HG02610 (cell line): ENCODE measurements around the gene CST3.

Experiments
- ATAC-seq: cut with Tn5 transposase; IDR thresholded peaks from one replicate; pipeline ENCODE4 v1.9.1; 2021; ENCODE audit warnings: mild to moderate bottlenecking, moderate library complexity; ENCODE audit not compliant: unreplicated experiment

Gene CST3

DNA sequence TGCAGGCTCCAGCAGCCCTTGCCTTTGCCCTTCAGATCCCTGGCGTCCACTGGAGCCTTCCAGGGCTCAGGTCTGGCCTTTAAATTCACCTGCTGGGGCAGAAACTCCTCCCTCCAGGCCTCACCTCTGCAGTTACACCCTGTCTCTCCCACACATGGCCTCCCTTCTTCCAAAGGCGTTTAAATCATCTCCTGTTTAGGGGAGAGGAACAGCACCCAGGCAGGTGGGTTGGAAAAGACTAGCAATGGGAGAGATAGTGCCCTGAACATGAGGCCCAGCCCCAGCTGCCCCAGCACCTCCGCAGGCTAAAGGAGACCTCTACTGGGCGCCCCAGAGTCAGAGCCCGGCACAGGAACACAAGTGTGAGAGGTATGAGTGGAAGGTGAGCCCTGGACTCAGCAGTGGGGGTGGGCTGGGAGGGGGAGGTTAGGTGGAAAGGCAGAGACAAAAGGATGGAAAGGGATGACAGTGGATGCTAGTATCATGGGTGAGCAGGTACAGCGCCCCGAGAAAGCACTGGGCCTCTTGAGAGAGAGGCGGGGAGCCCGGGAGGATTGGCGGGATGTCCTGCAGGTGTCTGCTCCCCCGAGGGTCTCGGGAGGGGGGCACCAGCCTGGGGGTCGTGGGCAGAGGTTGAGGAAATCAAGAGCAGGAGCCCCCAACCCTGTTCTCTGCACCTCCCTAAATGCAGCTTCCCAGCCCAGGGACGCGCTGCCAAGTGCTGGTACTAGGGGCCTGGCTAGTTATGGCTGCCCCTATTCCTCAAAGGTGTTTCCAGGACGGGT lies 31.7 kb downstream of the CST3 start, which contains the start of gene CST9:
Gene CST9, minus strand, starts transcription at position 51 of the 785 bp plus-strand sequence. CDS start 53 bp downstream, outside the sequence.
- no peak for ATAC-seq

GRCh38 chr20:23604306-23604705 lies 33.4 kb downstream of the CST3 start:
- no peak for ATAC-seq

GRCh38 chr20:23603321-23603720 lies 34.4 kb downstream of the CST3 start:
- no peak for ATAC-seq

DNA sequence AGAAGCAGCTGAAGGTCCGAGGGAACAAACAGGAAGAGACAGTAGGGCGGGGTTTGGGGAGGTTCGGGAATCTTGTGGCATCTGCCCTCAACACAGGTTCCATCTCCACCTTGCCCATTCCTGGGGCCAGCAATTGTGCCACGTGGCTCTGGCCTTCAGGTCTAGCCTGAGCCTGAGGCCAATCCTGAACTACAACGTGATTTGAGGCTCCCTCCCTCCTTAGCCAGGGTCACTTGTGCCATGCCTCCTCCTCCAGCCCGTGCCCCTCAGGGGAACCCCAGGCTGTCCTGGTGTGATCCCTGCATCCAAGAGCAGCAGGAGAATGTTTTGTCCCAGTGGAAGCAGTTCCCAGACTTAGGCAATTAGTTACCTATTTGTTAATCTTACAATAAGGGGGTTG lies 35.1 kb downstream of the CST3 start:
- no peak for ATAC-seq

- ATAC-seq = no peak
These were observed 35.5 kb downstream of the CST3 start for GRCh38 chr20:23602241-23602640.

- no peak for ATAC-seq
These were observed 36.0 kb downstream of the CST3 start for GRCh38 chr20:23601715-23602114.

GRCh38 chr20:23598481-23598880 lies 39.3 kb downstream of the CST3 start:
- no peak for ATAC-seq

GRCh38 chr20:23596579-23597250 lies 41.0 kb downstream of the CST3 start:
- ATAC-seq = no peak

DNA sequence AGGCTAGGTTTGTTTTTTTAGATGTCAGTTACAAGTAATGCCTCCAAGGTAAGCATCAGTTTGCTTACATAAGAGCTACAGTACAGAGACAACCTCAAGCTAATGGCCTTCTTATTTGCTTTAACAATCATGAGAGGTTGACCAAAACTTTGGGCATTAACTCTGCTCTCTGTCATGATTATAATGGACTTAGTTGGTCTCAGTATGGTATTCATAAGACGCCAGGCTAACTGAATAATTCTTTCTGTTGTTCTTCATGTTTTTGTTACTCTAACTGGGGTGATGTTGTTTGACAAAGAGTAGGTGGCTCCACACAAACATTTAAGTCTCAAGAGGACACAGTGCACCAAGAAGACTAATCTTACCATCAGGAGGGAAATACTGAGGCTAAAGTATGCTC lies 41.8 kb downstream of the CST3 start:
- no peak for ATAC-seq

DNA sequence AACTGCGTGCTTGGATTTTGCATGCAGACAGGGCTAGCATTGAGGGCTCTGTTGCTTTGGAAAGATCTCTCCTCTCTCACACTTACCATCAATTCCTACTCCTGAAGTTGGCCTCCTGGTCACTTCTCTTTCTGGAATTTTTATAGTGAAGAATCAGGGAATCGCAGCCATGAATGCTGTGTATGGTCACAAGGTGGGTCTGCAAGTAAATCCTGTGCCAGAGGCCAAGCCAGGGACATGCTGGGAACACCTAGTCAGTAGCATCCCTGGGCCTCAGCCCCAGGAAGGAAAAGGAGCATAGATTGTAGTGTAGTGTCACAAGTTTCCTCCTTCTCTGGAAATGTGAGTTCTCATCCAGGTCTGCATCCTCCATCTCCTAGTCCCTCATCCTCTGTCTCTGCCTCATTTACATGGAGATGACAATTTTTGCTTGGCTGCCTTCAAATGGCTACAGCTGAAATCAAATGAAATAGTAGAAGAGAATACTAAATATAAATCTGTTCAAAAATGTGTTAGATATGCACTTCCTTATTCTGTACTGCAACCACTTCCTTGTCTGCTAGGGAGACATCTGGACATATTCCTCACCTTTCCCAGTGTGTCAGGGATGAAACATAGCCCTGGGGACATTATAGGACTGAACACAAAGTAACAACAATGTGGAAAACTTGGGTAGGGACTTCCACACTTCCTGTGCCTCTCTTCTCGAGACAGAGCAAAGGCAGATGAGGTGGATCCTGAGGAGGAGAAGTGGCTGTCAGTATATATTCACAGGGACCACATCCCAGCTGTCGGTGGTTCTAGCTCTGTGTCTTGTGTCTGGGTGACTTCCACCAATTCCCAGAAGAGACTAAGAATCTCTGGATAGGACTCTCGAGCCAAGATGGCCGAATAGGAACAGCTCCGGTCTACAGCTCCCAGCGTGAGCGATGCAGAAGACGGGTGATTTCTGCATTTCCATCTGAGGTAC lies 49.0 kb downstream of the CST3 start:
- no peak for ATAC-seq

DNA sequence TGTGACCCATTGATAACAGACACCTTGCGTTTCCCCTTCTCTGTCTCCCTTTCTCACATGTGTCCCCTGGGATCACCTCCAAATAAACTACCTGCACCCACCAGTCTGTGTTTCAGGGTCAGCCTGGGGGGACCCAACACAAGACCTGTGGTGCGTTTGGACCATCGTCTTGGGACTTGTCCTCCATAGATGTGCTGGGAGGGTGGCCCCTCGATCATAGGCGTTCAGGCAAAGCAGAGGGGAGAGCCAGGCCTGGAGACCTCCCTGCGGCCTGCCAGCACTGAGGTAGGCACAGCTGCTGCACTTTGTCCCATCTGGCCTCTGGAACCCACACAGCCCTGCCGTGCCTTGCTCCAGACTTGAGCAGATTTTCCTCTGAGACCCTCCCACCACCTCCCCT lies 50.1 kb downstream of the CST3 start:
- ATAC-seq = no peak

DNA sequence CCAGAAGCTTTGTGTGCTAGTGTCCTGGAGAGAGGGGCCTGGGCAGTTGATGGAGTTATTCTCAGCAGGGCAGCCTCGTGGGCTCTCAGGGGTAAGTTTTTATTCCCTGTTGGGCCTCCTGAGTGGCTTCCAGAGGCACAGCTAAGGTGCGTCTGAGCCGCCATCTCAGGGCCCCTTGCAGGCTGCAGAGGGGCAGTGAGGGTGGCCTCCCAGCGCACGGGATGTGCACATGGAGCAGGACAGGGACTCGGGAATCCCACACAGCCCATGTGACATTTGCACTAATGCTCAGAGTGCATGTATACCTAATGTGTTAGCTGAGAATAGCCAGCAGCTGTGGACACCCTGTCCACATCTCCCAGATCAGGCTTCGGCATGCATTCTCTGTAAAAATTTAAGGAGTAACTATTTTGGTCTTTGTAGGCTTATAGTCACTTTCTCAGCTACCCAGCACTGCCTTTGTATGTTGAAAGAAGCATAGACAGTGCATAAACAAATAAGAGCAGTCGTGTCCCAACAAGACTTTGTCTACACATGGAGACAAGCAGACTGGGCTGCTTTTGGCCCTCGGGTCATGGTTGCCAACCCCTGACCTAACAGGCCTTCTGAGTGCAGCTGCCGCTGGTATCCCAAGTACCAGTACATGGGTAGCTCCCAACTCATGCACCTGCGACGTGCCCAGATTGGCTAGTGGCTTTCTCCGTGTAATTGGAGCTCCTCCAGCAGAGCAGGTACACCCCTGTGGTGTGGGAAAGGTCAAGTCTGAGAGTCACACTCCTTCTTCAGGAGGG lies 50.8 kb downstream of the CST3 start:
- ATAC-seq = no peak

DNA sequence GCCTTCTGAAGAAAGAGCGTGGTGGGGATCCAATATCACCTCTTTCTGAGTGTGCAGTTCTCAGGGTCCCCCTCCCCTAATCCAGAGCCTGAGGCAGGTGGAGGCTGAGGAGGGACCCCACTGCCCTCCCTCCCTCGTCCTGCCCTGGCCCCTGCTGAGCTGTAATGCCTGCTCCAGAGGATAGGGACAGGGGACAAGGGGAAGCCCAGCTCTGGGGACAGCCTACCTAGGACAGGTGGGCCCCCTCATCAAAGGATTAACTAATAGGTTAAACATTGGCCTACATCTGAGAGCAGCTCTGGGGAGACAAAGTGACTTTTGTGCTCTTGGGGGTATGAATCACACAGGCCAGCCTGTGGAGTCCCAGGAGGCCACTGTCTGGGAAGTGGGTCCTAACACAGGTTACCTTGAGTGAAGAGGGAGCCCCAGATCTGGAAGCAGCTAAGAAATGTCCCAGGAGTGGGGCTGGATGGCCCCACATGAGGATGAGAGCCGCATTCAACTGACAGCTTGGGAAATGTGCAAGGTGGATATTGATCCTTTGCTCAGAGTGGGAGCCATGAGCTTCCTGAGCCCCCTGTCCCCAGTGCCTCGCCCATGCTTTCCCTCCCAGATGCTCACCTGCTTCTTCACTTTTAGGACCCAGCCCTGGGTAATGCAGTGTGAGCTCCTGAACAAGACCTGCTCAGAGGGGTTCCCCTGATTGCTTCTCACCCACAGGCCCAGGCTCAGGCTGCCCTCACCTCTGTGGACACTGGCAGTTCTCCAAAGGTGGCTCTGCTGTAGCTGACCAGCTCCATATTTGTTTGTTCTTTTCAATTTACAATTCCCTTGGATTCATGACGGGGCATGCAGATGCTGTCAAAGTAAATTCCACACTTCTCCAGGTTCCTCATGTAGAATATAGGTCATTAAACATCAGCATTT lies 51.7 kb downstream of the CST3 start:
- ATAC-seq = no peak

DNA sequence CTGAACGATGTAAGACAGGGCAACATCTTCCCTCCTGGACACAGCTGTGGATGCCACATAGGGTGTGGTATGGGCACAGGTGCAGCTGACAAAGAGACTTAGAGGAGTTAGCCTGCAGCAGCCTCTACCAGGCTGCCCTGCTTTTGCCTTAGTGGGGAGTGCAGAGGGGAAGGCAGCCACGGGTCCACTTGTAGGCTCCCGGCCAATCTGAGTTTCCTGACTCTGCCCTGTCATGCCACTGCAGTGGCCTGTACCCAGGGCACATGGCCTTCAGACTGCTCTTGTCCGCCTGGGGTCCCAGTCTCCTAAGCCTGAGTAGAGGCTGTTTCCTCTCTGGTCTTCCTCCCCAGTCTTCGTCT lies 52.3 kb downstream of the CST3 start:
- no peak for ATAC-seq

GRCh38 chr20:23584434-23585199 lies 53.1 kb downstream of the CST3 start:
- ATAC-seq = no peak
